Breast epithelium (tissue), 3 donors: ENCODE measurements around the gene SEMA4D.

ENCODE experiments used
- POLR2A ChIP-seq: fragments of 450-650 bp; IDR thresholded peaks from one replicate; pipeline ENCODE4 v1.6.1; 2016; ENCODE audit warnings: antibody characterized with exemption, mild to moderate bottlenecking, moderate library complexity
- POLR2AphosphoS5 ChIP-seq, 3 donors: sonication (generic); formaldehyde crosslinking; IDR thresholded peaks; one replicate each; pipeline ENCODE4 v1.6.1; 2017; ENCODE audit warnings: antibody characterized with exemption in 3 of 3
- TF ChIP-seq, protein P1 (sequence below), 3 donors: fragments of 450-650 bp; IDR thresholded peaks; one replicate each; pipeline ENCODE4 v1.5.1; 2016 to 2017; ENCODE audit warnings: antibody characterized with exemption in 3 of 3, mild to moderate bottlenecking in 3 of 3, moderate library complexity in 3 of 3

DNA sequence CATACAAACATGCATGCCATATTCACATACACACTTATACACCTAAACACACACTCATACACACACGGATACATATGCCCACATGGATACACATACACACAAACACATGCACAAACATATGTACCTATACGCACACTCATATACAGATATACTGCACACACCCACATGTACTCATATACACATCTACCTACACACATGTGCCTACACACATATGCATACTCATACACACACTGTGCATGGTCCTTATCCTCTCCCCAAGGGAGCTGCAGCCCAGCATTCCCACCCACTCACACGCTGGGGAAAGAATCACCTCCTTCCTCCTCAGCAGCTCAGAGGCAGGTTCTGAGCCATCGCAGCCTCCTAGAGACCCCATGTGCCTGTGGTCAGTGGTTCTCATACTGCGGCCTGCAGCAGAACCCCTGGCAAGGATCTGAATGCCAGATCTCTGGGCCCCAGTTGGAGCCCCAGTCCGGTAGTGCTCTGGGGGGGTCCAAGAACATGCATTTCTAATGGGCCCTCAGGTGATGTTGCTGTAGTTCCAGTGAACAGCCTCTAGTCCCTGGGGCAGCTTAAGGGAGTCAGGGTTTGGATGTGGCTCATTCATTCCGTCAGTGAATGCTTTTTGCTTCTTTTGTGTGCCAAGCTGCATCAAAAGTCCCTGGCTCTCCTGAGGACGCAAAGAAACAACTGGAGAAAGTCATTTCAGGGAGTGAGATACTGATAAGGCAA, 39.0 kb downstream of the SEMA4D start:
- no peak for TF ChIP-seq POLR2A
- TF ChIP-seq, protein P1, sequence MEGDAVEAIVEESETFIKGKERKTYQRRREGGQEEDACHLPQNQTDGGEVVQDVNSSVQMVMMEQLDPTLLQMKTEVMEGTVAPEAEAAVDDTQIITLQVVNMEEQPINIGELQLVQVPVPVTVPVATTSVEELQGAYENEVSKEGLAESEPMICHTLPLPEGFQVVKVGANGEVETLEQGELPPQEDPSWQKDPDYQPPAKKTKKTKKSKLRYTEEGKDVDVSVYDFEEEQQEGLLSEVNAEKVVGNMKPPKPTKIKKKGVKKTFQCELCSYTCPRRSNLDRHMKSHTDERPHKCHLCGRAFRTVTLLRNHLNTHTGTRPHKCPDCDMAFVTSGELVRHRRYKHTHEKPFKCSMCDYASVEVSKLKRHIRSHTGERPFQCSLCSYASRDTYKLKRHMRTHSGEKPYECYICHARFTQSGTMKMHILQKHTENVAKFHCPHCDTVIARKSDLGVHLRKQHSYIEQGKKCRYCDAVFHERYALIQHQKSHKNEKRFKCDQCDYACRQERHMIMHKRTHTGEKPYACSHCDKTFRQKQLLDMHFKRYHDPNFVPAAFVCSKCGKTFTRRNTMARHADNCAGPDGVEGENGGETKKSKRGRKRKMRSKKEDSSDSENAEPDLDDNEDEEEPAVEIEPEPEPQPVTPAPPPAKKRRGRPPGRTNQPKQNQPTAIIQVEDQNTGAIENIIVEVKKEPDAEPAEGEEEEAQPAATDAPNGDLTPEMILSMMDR (IDR thresholded peaks at IDR 0.05) = no peak
- TF ChIP-seq POLR2AphosphoS5 (IDR thresholded peaks at IDR 0.05) = no peak
